Left renal cortex interstitium (tissue), 4 donors: Measurements from ENCODE around the gene MBL2. TPM values are rescaled to one million over a fixed set of nuclear protein-coding genes. Genes with fewer than 3 reads are reported as not detected.

Experiments
- DNase-seq, 4 donors: peaks; one replicate each; pipeline ENCODE4 v3.0.0-alpha.2; 2013; ENCODE audit warnings: low read depth in 4 of 4, low spot score in 2 of 4, missing footprints in 1 of 4
- polyA plus RNA-seq, 4 donors: library from polyadenylated mRNA; unstranded; fragments of 120-200 nt; gene quantifications; one replicate each; pipeline ENCODE4 v1.2.1, GENCODE V29; 2013; ENCODE audit not compliant: insufficient read length in 4 of 4

MBL2 gene
- polyA plus RNA-seq, 4 donors, result 0.45 TPM; not detected in 3

DNA sequence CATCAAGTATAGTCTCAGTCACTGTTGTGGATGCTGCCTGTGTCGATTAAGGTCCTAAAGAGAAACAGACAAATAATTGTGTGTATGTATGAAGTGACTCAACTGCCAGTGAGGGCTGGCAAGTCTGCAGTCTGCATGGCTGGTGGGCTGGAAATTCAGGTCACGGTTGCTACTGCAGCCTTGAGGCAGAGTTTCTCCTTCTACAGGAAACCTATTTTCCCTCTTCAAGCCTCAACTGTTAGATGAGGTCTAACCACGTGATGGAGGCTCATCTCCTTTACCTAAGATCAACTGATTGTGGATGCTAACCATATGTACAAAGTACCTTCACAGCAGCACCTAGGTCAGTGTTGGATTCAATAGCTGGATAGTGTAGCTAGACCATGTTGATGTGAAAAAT, 29.9 kb downstream of the MBL2 start:
- DNase-seq, result no peak

DNA sequence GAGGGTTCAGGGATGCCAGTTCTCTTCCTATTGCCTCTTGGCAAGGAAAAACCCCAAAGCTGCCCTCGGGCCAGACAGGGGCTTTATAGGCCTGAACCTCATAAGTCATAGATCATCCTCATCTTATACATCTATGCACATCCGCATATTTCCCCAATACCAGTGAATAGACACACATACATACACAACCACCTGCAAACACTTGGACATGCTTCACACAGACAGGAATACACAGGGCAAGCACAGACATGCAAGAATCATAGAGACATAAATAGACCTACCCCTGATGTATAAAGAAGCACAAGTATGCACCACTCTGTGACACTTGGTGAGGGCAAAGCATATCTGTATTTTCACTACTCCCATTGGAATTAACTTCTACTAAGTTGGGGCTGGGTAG, 30.7 kb downstream of the MBL2 start:
- no peak for DNase-seq

DNA sequence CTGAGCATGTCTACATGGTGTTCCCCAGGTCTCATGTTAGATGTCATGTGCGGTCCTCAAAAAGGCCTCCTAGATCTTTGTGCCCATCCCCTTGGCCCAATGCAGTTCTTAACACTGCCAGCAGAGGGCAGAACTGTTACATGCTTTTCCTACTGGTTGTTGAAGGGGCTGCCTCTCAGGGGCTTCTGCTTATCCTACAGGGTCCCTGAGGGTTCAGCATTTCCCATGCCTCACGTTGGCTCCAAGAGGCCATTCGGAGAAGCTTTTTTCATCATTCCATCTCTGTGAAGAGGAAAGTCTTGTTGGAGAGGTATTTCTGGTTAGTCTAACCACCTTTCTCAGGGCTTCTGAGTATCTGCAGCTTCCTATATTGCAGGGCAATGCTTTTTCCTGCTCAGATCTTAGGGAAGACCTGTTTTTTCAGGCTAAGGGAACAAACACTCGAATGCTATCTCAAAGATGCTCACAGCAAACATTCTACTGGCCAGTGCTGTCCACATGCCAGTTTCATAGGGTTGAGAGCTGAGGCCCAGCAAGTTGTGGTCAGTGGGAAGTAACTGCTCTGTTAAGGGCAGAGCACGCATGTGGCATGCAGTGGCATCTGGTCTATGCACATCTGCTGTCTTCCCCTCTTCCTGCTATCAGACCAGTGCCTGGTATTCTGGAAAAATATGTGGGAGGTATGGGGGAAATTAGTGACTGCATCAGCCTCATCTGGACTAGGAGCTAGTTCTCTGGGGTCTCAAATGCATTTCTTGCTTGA, 31.5 kb downstream of the MBL2 start:
- DNase-seq, result peak in 2 of 4 donors; percentile 10 to 11

DNA sequence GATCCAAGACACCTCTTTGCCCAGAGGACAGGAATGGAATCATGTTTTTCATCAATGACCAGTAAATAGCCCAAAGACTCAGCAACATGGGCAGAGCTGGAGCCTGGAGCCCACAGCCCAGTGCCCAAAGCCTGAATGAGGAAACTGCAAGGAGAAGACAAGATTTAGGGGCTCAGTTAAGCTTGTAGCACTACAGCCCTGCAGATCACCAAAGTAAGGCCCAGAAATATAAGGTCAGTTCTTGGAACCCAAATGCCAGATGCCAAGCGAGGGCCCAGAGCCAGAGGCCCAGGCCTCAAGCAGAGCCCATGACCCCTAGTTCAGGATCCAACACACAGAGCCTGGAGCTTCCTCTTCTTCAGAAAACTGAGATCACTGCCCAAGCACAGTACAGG, 32.4 kb downstream of the MBL2 start:
- DNase-seq, result no peak

DNA sequence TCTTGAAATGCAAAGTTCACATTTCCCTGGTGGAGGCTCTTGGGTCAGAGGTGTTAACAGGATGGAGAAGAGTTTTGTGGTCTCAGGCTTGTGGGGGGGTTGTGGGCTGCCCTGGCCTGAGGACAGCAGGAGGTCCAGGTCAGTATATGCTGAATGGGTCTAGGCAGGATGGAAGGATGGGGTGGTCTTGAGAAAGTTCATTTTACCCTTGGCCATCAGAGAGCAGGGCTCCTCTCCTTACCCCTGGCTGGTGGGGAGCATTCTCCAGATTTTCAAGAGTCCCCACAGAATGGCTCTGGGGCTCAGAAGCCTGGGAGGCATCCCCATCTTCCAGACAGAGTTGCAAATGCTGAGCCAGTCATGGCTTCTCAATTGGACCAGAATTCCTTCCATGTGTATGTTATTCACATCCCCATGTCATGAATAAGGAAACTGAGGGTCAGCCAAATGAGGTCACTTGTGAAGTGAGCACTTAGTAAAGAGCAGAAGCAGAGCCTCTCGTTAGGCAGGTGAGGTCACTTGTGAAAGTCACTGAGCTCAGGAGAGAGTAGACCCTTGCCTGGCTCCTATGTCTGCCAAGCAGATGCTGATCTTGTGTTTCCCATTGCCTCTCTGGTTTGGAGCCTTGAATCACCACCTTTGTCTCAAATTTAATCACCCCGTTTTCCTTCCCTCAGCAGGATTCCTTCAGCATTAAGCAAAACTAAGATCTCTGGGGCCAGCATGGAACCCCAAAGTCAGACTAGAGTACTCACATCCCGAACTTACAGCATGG, 33.0 kb downstream of the MBL2 start:
- no peak for DNase-seq

DNA sequence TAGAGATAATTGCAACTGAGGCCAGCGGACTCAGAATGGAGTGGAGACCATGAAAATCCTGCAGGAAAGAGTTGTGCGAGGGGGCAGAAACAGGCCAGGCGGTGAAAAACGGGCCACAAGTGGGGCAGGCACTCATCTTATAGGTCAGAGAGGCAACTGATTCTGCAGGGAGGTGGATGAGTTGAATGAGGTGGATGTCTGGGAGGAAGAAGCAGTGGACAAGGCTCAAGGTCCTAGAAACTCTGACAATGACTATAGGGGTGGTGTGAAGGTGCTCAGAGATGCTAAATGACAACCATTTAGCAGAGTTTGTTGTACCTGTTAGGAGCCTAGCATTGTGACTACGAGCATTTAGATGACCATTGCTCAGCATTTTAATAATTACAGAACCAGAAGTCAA, 33.6 kb downstream of the MBL2 start:
- DNase-seq, result no peak

DNA sequence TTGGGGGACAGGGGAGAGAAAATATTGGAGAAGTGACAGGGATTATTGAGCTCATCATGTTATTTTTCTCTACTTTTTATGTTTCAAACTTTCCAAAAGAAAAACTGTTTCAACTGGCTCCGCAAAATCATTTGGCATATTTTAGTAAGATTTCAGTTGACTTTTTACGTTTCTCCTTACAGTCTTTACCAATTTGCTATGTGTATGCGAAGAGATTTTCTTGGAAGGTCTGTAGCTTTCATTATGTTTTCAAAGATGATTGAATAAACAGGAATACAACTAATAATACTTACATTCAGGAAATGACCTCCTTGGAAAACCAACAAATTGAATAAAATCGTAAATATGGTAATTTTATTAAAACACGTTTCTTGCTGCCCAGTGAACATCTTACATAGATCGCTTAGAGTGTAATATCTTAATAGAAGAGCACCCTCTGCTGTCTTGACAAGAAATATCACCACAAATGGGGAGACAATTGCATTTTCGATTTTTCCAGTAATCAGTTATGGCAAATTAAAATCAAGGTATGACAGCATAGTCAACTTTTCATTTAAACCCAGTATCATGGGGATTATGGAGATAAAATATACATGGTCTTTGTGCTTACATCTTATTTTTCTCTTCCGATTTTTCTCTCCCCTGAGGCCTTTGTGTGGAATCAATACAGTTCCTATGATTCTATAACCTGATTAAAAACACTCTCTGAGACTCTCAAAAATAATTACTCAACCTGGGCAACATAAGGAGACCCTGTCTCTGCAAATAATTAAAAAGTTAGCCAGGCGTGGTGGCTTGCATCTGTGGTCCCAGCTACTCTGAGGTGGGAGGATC, 43.1 kb downstream of the MBL2 start:
- DNase-seq, result peak in 2 of 4 donors; percentile 9 to 27

DNA sequence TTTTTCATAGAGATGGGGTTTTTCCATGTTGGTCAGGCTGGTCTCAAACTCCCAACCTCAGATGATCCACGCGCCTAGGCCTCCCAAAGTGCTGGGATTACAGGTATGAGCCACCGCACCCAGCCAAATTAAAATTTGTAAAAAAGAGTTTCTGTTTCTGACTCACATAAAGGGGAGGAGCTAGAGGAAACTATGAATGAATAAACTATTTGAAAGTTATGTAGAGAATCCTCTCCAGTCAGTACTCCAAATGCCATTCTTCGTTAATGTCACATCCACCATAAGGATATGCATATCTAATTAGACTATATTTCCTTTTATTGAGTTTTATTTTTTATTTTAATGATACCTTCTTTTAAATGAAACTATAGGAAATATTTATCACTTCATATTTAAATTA, 52.6 kb downstream of the MBL2 start:
- DNase-seq, result no peak
